ENCODE results near the gene C16orf96. TPM values are rescaled to one million over a fixed set of nuclear protein-coding genes. Genes with fewer than 3 reads are reported as not detected.
A peak's percentile ranks its signal among the peaks of the same experiment; 100 is the strongest.

Gene C16orf96
- total and polyA plus RNA-seq, 4 donors = 0.06 to 0.25 (median 0.08) TPM

GRCh38 chr16:4628283-4628682, 72.1 kb downstream of the C16orf96 start:
- Histone ChIP-seq H3K27me3 (ENCODE audit: control insufficient read depth in 4 of 4, insufficient read depth in 4 of 4, low read length in 3 of 4) (no peaks in the 10 kb centered on the region), H3K27ac (ENCODE audit: low read depth in 1 of 2, low read length in 2 of 2) (no peak overlapping the region), H3K36me3 (ENCODE audit: control insufficient read depth in 4 of 4, insufficient read depth in 3 of 4, low read depth in 1 of 4, low read length in 3 of 4) (peaks cover 0 to 3% (median under 1%) of the 10 kb centered on the region in 4 donors), H3K4me3 (ENCODE audit: low read depth in 1 of 3, low read length in 3 of 3) (no peak overlapping the region), H3K9me3 (ENCODE audit: control insufficient read depth in 4 of 4, low read length in 3 of 4) (no peaks in the 10 kb centered on the region), H3K4me1 (ENCODE audit: control insufficient read depth in 4 of 4, insufficient read depth in 4 of 4, low read length in 3 of 4) (peaks cover 9 to 26% (median 18%) of the 10 kb centered on the region in 4 donors), H3K9ac (ENCODE audit: low read depth in 1 of 2, low read length in 2 of 2) (no peak overlapping the region)
- WGBS = 90% methylated on average over 9 of the region's 9 CpGs
- TF ChIP-seq TAF1 (conservative IDR thresholded peaks at IDR 0.05) (no peak), HNF4G (IDR thresholded peaks at IDR 0.05) (no peak), CTCF (IDR thresholded peaks at IDR 0.05; ENCODE audit: low read depth, low read length, missing input control) (no peak), REST (IDR thresholded peaks at IDR 0.05) (no peak), ATF3 (IDR thresholded peaks at IDR 0.05) (no peak), GABPA (IDR thresholded peaks at IDR 0.05 in 1 of 2, conservative IDR thresholded peaks at IDR 0.05 in 1 of 2) (no peak), ZBTB33 (IDR thresholded peaks at IDR 0.05) (no peak), FOXA2 (IDR thresholded peaks at IDR 0.05) (no peak), FOXA1 (IDR thresholded peaks at IDR 0.05) (no peak), JUND (IDR thresholded peaks at IDR 0.05) (no peak), MAX (IDR thresholded peaks at IDR 0.05) (no peak), RXRA (IDR thresholded peaks at IDR 0.05) (no peak), EGR1 (IDR thresholded peaks at IDR 0.05; ENCODE audit: low read depth in 2 of 2) (no peak)
- DNase-seq (ENCODE audit: low spot score) = no peak

GRCh38 chr16:4631444-4631843, 75.3 kb downstream of the C16orf96 start:
- Histone ChIP-seq H3K9me3 (ENCODE audit: control insufficient read depth in 4 of 4, low read length in 3 of 4) (no peaks in the 10 kb centered on the region), H3K27ac (ENCODE audit: low read depth in 1 of 2, low read length in 2 of 2) (peak overlapping the region; percentile 38 to 61), H3K4me3 (ENCODE audit: low read depth in 1 of 3, low read length in 3 of 3) (no peak overlapping the region), H3K4me1 (ENCODE audit: control insufficient read depth in 4 of 4, insufficient read depth in 4 of 4, low read length in 3 of 4) (peaks cover 0 to 6% (median 3%) of the 10 kb centered on the region in 4 donors), H3K9ac (ENCODE audit: low read depth in 1 of 2, low read length in 2 of 2) (no peak overlapping the region), H3K36me3 (ENCODE audit: control insufficient read depth in 4 of 4, insufficient read depth in 3 of 4, low read depth in 1 of 4, low read length in 3 of 4) (peaks cover 0 to 4% (median 2%) of the 10 kb centered on the region in 4 donors), H3K27me3 (ENCODE audit: control insufficient read depth in 4 of 4, insufficient read depth in 4 of 4, low read length in 3 of 4) (no peaks in the 10 kb centered on the region)
- 64% methylated on average over 1 of the region's 1 CpG for WGBS
- DNase-seq (ENCODE audit: low spot score) = no peak
- TF ChIP-seq FOXA2 (IDR thresholded peaks at IDR 0.05) (peak; percentile 61), FOXA1 (IDR thresholded peaks at IDR 0.05) (no peak)

All from liver (tissue), 9 donors.